Liver (tissue), 9 donors: Measurements from ENCODE around the gene MIA3. TPM values are rescaled to one million over a fixed set of nuclear protein-coding genes. Genes with fewer than 3 reads are reported as not detected.

Experiments used
- DNase-seq: peaks from one replicate; pipeline ENCODE4 v3.0.0-alpha.2; 2017; ENCODE audit warnings: low spot score
- H3K27ac ChIP-seq, 2 donors: one replicate each; pipeline ENCODE4 v1.7.0; 2013; ENCODE audit warnings: inconsistent platforms in 2 of 2, low read length in 2 of 2, control low read depth in 1 of 2, low read depth in 1 of 2, mild to moderate bottlenecking in 1 of 2
- H3K27me3 ChIP-seq, 4 donors: one replicate each; pipeline versions ENCODE4 v1.6.1 to v1.7.0; 2013; ENCODE audit warnings: low read length in 3 of 4, inconsistent platforms in 1 of 4, mild to moderate bottlenecking in 1 of 4, moderate library complexity in 1 of 4; ENCODE audit not compliant: control insufficient read depth in 4 of 4, insufficient read depth in 4 of 4
- H3K36me3 ChIP-seq, 4 donors: one replicate each; pipeline versions ENCODE4 v1.6.1 to v1.7.0; 2013; ENCODE audit warnings: low read length in 3 of 4, mild to moderate bottlenecking in 3 of 4, low read depth in 1 of 4, moderate library complexity in 1 of 4; ENCODE audit not compliant: control insufficient read depth in 4 of 4, insufficient read depth in 3 of 4
- H3K4me1 ChIP-seq, 4 donors: one replicate each; pipeline versions ENCODE4 v1.6.1 to v1.7.0; 2013; ENCODE audit warnings: low read length in 3 of 4, mild to moderate bottlenecking in 3 of 4, moderate library complexity in 1 of 4; ENCODE audit not compliant: control insufficient read depth in 4 of 4, insufficient read depth in 4 of 4
- H3K4me3 ChIP-seq, 3 donors: one replicate each; pipeline versions ENCODE4 v1.6.1 to v1.7.0; 2013; ENCODE audit warnings: low read length in 3 of 3, control low read depth in 1 of 3, low read depth in 1 of 3, mild to moderate bottlenecking in 1 of 3
- H3K9ac ChIP-seq, 2 donors: one replicate each; pipeline ENCODE4 v1.7.0; 2013; ENCODE audit warnings: low read length in 2 of 2, mild to moderate bottlenecking in 2 of 2, moderate library complexity in 2 of 2, control low read depth in 1 of 2, low read depth in 1 of 2
- H3K9me3 ChIP-seq, 4 donors: one replicate each; pipeline versions ENCODE4 v1.6.1 to v1.7.0; 2013; ENCODE audit warnings: low read length in 3 of 4; ENCODE audit not compliant: control insufficient read depth in 4 of 4
- ATF3 ChIP-seq: IDR thresholded peaks from 2 replicates; pipeline ENCODE4 v1.6.1; 2016; ENCODE audit warnings: antibody characterized with exemption
- CTCF ChIP-seq: fragments of 150-350 bp; IDR thresholded peaks from 2 replicates; pipeline ENCODE4 v1.5.1; 2017; ENCODE audit warnings: improper control_type of control experiment, low read depth, low read length; ENCODE audit not compliant: missing input control
- EGR1 ChIP-seq, 2 donors: IDR thresholded peaks; 2 replicates each; pipeline ENCODE4 v1.6.1; 2016 to 2018; ENCODE audit warnings: antibody characterized with exemption in 2 of 2, low read depth in 2 of 2
- FOXA1 ChIP-seq: IDR thresholded peaks from 2 replicates; pipeline ENCODE4 v1.6.1; 2016; ENCODE audit warnings: antibody characterized with exemption
- FOXA2 ChIP-seq: IDR thresholded peaks from 2 replicates; pipeline ENCODE4 v1.6.1; 2016; ENCODE audit warnings: antibody characterized with exemption
- GABPA ChIP-seq, 2 donors: IDR thresholded peaks in 1 of 2; conservative IDR thresholded peaks in 1 of 2; 2 replicates each; pipeline ENCODE4 v1.6.1; 2016; ENCODE audit warnings: antibody characterized with exemption in 2 of 2, mild to moderate bottlenecking in 1 of 2, moderate library complexity in 1 of 2
- HNF4A ChIP-seq, 2 donors: conservative IDR thresholded peaks; 2 replicates each; pipeline ENCODE4 v1.6.1; 2016; ENCODE audit warnings: antibody characterized with exemption in 2 of 2, mild to moderate bottlenecking in 2 of 2
- HNF4G ChIP-seq: IDR thresholded peaks from 2 replicates; pipeline ENCODE4 v1.6.1; 2016; ENCODE audit warnings: antibody characterized with exemption
- JUND ChIP-seq, 2 donors: IDR thresholded peaks; 2 replicates each; pipeline ENCODE4 v1.6.1; 2016; ENCODE audit warnings: antibody characterized with exemption in 2 of 2
- MAX ChIP-seq: IDR thresholded peaks from 2 replicates; pipeline ENCODE4 v1.6.1; 2016; ENCODE audit warnings: antibody characterized with exemption
- NR2F2 ChIP-seq: IDR thresholded peaks from 2 replicates; pipeline ENCODE4 v1.6.1; 2016; ENCODE audit warnings: antibody characterized with exemption
- RAD21 ChIP-seq, 2 donors: IDR thresholded peaks; 2 replicates each; pipeline ENCODE4 v1.6.1; 2016; ENCODE audit warnings: antibody characterized with exemption in 2 of 2, mild to moderate bottlenecking in 2 of 2
- REST ChIP-seq: IDR thresholded peaks from 2 replicates; pipeline ENCODE4 v1.6.1; 2016; ENCODE audit warnings: antibody characterized with exemption, mild to moderate bottlenecking
- RXRA ChIP-seq, 2 donors: IDR thresholded peaks; 2 replicates each; pipeline ENCODE4 v1.6.1; 2017 to 2018; ENCODE audit warnings: antibody characterized with exemption in 2 of 2, mild to moderate bottlenecking in 1 of 2
- SP1 ChIP-seq: IDR thresholded peaks from 2 replicates; pipeline ENCODE4 v1.6.1; 2018; ENCODE audit warnings: antibody characterized with exemption, mild to moderate bottlenecking
- TAF1 ChIP-seq: conservative IDR thresholded peaks from 2 replicates; pipeline ENCODE4 v1.6.1; 2016; ENCODE audit warnings: antibody characterized with exemption, mild to moderate bottlenecking
- YY1 ChIP-seq: IDR thresholded peaks from 2 replicates; pipeline ENCODE4 v1.6.1; 2016; ENCODE audit warnings: antibody characterized with exemption, mild to moderate bottlenecking
- ZBTB33 ChIP-seq: IDR thresholded peaks from 2 replicates; pipeline ENCODE4 v1.6.1; 2016; ENCODE audit warnings: antibody characterized with exemption
- WGBS: extraction: QIAGEN DNeasy Blood & Tissue Kit; methylation state at CpG from one replicate; pipeline ENCODE4 v1.1.7; 2013; 5-methylcytosine and 5-hydroxymethylcytosine counted together
- polyA plus RNA-seq, 2 donors: library from polyadenylated mRNA; stranded (reverse) in 1 of 2; unstranded in 1 of 2; fragments of 200-250 nt in 1 of 2; fragments of >200 nt in 1 of 2; fragmentation: Nextera tagmentation in 1 of 2; extraction: Ambion mirVana in 1 of 2; gene quantifications; one replicate each; pipeline versions ENCODE4 v1.2.1 to v1.2.3, GENCODE V29; 2013 to 2015
- total RNA-seq, 2 donors: library from RNA; depleted of rRNA; stranded (reverse); fragments of >200 nt; gene quantifications; one replicate each; pipeline ENCODE4 v1.2.3, GENCODE V29; 2014
- donor health status: healthy.
- donor health status: healthy.
- donor health status: healthy.
- donor health status: healthy.
- donor health status: healthy.

The MIA3 gene
- total and polyA plus RNA-seq, 4 donors, result 20.8 to 69.4 (median 32.1) TPM

- Histone ChIP-seq H3K9ac (peak overlapping the region; percentile 2 to 57), H3K27me3 (no peaks in the 10 kb centered on the region), H3K9me3 (no peaks in the 10 kb centered on the region), H3K27ac (peak overlapping the region; percentile 89 to 91), H3K4me1 (peaks cover 0 to 33% (median 17%) of the 10 kb centered on the region in 4 donors), H3K4me3 (peak overlapping the region; percentile 51 to 98 (median 61)), H3K36me3 (peaks cover 0 to 14% (median 7%) of the 10 kb centered on the region in 4 donors)
- peak; percentile 46 for DNase-seq
- TF ChIP-seq ATF3, result no peak
- no peak for TF ChIP-seq YY1
- TF ChIP-seq NR2F2, result no peak
- TF ChIP-seq SP1, result no peak
- TF ChIP-seq GABPA (IDR thresholded peaks at IDR 0.05 in 1 of 2, conservative IDR thresholded peaks at IDR 0.05 in 1 of 2), result no peak
- no peak for TF ChIP-seq HNF4A (conservative IDR thresholded peaks at IDR 0.05)
- TF ChIP-seq MAX, result no peak
- TF ChIP-seq CTCF, result no peak
- no peak for TF ChIP-seq JUND (IDR thresholded peaks at IDR 0.05)
- TF ChIP-seq EGR1 (IDR thresholded peaks at IDR 0.05; ENCODE audit: low read depth in 2 of 2), result no peak
- no peak for TF ChIP-seq FOXA2
- no peak for TF ChIP-seq HNF4G
- TF ChIP-seq TAF1, result no peak
- TF ChIP-seq REST, result no peak
- TF ChIP-seq RXRA (IDR thresholded peaks at IDR 0.05), result no peak
- no peak for TF ChIP-seq RAD21 (IDR thresholded peaks at IDR 0.05)
- no peak for TF ChIP-seq ZBTB33
- TF ChIP-seq FOXA1, result no peak
- WGBS, result 15% methylated on average over 20 of the region's 20 CpGs
Measured at GRCh38 chr1:222618880-222619596, 1.1 kb downstream of the MIA3 start.
